GM12865 (cell line): ENCODE measurements around the gene RAB4A.

Experiments
- DNase-seq: peaks from one replicate; pipeline ENCODE4 v3.0.0; 2010; ENCODE audit warnings: low read depth
- H3K4me3 ChIP-seq: 2 replicates; pipeline ENCODE4 v1.5.1; 2011; ENCODE audit warnings: mild to moderate bottlenecking, low read depth, low read length, control low read depth
- TF ChIP-seq, protein P1 (sequence below): IDR thresholded peaks from 2 replicates; pipeline ENCODE4 v1.5.1; 2011; ENCODE audit warnings: low read length, control low read depth, low read depth, inconsistent platforms; ENCODE audit not compliant: insufficient read depth; ENCODE audit errors: missing control alignments

Gene RAB4A

GRCh38 chr1:229296541-229296941 is 25.6 kb downstream of the RAB4A start:
- TF ChIP-seq, protein P1, sequence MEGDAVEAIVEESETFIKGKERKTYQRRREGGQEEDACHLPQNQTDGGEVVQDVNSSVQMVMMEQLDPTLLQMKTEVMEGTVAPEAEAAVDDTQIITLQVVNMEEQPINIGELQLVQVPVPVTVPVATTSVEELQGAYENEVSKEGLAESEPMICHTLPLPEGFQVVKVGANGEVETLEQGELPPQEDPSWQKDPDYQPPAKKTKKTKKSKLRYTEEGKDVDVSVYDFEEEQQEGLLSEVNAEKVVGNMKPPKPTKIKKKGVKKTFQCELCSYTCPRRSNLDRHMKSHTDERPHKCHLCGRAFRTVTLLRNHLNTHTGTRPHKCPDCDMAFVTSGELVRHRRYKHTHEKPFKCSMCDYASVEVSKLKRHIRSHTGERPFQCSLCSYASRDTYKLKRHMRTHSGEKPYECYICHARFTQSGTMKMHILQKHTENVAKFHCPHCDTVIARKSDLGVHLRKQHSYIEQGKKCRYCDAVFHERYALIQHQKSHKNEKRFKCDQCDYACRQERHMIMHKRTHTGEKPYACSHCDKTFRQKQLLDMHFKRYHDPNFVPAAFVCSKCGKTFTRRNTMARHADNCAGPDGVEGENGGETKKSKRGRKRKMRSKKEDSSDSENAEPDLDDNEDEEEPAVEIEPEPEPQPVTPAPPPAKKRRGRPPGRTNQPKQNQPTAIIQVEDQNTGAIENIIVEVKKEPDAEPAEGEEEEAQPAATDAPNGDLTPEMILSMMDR = no peak
- no peak for DNase-seq
- no peak overlapping the region for H3K4me3 ChIP-seq

- DNase-seq = no peak
- TF ChIP-seq, protein P1 = no peak
- H3K4me3 ChIP-seq = no peak overlapping the region
Measured at GRCh38 chr1:229297746-229298145, 26.8 kb downstream of the RAB4A start.

- TF ChIP-seq, protein P1 = no peak
- no peak for DNase-seq
- H3K4me3 ChIP-seq = no peak overlapping the region
Measured at GRCh38 chr1:229298420-229298819, 27.5 kb downstream of the RAB4A start.

DNA sequence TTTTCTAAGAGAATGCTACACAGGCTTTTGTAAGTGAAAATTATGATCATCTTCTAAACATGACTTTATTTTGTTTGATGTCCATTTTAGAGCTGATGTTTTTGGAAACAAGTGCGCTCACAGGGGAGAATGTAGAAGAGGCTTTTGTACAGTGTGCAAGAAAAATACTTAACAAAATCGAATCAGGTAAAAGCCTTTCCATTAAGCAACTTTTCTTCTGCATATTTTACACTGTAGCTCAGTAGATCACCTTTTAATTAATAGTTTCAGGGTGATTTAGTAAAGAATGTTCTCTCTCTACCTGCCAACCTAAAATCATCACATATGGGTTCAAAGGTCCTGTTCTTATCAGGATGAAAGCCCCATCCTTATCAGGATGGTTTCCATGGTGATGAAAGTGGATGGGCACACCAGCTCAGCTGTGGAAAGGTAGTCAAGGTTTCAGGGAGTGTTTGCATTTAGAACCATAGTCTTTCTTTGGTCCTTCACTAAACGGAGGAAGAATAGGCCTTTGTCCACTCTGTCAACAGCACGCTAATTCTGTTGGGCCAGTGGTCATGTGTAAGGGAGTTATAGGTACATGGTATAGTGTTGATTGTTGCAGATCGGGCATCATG is 28.1 kb downstream of the RAB4A start:
- TF ChIP-seq, protein P1 = no peak
- DNase-seq = no peak
- H3K4me3 ChIP-seq = no peak overlapping the region

DNA sequence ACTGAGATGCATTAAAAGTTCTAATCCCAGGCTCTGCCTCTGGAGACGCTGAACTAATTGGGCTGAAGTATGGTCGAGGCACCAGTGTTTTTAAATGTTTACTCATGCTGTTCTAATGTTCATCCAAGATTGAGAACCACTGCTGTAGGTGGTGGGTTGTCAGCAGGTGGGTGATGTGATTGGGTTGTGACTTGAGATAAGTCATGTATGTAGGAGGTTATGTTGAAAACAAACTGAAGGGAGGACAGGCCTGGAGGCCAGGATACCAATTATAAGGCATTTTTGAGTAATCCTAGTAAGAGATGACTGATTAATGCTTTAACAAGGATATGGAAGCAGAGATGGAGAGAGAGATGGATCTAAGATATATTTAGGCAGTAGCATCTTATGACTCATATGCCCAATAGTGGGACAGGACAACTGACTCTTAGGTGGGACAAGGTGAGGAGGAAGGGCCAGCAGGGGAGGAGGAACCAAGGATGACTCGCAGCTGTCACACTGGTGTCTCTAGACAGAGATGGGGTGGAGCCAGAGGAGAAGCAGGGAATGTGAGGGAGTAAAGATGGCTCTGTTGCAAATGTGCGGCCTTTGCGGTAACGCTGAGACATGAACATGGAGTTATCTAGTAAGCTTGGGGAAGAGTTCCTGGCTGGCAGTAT is 29.3 kb downstream of the RAB4A start:
- no peak overlapping the region for H3K4me3 ChIP-seq
- no peak for DNase-seq
- TF ChIP-seq, protein P1 = no peak

DNA sequence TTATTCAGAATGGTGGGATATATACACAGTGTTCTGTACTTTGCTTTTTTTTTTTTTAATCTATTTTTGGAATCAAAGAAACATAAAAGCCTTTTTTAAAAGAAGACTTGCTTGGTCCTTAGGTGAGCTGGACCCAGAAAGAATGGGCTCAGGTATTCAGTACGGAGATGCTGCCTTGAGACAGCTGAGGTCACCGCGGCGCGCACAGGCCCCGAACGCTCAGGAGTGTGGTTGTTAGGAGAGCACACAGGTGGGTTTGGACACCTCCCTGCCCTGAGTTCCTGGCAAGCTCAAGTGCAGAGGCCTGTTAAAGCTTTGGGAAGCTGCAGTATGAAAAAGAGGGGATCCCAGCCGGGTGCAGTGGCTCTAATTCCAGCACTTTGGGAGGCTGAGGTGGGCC is 31.8 kb downstream of the RAB4A start:
- DNase-seq = no peak
- H3K4me3 ChIP-seq = no peak overlapping the region
- TF ChIP-seq, protein P1 = no peak

DNA sequence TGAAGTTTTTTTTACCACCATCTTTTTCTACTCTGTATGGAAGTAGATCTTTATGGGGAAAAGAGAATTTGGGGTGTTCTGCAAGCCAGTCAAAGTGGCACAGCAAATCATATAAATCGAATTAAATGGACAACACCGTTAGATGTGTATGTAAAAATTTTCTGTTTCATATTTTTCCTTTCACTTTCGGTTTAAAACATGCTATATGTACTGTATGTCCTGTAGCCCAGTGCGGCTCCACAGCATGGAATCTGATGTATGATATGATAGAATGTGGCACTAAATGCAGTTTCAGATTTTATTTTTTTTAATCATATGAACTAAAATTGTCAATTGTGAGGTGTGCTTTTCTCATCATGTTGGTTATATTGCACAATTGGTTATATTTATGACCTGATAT is 32.9 kb downstream of the RAB4A start:
- H3K4me3 ChIP-seq = no peak overlapping the region
- no peak for DNase-seq
- TF ChIP-seq, protein P1 = no peak
